Activated CD4-positive, alpha-beta T cell treated with anti-CD3 and anti-CD28 coated beads, Interleukin-2, Interleukin-4, amounts not matched to agents 100 ng/mL and 50 ng/mL, durations not matched to agents 16 hours and 8 hours (primary cell): ENCODE measurements around the gene GPR176.
"Not testable (repeated sequence)": the region's sequence is repeated elsewhere in the genome, so short reads cannot be mapped to it uniquely, and the experiment has no call there.

ENCODE experiments used
- DNase-seq: peaks from one replicate; pipeline ENCODE4 v3.0.0-alpha.2; 2020; ENCODE audit warnings: low spot score

GPR176 gene

DNA sequence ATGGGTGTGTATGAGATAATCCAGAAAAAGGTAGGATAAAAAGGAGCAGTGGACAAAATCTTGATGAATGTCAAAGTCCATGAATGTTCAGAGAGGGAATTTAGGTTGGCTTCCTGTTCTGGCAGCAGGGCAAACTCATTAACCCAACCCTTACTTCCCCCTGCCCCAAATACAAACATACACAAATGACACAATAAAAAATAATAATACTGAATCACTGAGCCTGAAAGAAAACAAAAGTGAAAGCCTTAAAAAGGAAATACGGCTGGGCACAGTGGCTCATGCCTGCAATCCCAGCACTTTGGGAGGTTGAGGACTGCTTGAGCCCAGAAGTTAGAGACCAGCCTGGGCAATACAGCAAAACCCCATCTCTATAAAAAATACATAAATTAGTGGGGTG is 62.9 kb downstream of the GPR176 start:
- DNase-seq, result no peak

DNA sequence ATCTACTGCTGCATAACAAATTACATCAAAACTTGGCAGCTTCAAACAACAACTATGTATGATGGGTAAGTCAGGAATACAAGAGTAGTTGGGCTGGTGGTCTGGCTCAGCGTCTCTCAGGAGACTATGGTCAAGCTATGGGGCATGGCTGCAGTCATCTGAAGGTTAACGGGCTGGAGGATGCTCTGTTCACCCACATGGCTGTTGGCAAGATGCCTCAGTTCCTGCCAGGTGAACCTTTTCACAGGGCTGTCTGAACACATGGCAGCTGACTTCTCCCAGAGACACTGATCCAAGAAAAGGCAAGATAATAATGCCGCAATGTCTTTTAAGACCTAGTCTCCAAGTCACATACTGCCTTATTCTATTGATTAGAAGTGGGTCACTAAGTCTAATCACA is 63.7 kb downstream of the GPR176 start:
- no peak for DNase-seq

- DNase-seq, result no peak
Observed at GRCh38 chr15:39855400-39855799, 64.7 kb downstream of the GPR176 start.

GRCh38 chr15:39854161-39854560 is 65.9 kb downstream of the GPR176 start:
- DNase-seq, result no peak

DNA sequence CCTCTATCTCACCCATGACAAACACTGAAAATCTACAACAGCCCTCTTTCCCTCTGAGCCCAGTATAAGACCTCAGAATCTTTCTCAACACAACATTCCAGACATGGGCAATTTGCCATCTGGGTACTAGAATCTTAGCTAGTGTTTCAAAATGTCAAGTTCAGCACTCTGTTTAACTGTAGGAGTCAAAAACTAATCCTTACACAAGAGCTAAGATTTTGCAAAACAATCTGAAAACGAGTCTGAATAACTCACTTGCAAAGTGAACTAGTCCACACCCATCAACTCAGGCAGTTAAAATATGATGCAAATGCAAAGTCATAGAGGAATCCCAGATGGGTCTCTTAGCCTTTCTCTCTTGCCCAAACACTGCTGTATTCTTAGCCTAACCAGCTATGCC is 67.8 kb downstream of the GPR176 start:
- no peak for DNase-seq

GRCh38 chr15:39851500-39852092 is 68.5 kb downstream of the GPR176 start:
- DNase-seq, result no peak

DNA sequence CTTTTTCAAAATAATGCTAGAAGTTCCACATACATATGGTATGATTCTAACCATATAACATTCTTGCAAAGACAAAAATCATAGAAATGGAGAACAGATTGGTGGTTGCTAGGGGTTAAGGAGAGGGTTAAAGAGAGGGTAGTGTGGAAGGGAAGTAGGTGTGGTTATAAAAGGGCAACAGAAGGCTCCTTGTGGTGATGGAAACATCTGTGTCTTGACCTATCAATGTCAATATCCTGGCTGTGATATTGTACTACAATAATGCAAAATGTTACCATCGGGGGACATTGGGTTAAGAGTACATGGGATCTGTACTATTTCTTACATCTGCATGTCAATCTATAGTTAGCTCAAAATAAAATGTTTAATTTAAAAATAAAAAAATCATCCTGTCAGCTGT is 69.6 kb downstream of the GPR176 start:
- no peak for DNase-seq

DNA sequence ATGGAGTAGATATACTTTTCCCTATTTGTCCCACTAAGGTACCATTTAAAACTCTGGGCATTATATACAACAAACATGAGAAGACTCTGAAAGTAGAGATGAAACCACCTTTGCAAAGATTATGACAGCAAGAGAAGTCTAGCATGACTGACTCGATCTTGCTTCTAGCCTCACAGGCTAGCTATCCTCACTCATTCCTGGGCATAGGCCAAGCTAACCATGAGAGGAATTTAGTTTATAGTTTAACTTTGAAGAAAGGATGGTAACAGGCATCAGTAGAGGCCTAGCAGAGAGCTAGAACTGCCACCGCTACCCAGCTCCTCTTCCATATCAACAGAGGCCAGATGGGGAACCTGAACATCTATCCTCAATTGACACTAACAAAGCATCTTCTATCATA is 74.0 kb downstream of the GPR176 start:
- no peak for DNase-seq

GRCh38 chr15:39845582-39845981 is 74.5 kb downstream of the GPR176 start:
- DNase-seq, result no peak

- no peak for DNase-seq
Observed at GRCh38 chr15:39843565-39843964, 76.5 kb downstream of the GPR176 start.

DNA sequence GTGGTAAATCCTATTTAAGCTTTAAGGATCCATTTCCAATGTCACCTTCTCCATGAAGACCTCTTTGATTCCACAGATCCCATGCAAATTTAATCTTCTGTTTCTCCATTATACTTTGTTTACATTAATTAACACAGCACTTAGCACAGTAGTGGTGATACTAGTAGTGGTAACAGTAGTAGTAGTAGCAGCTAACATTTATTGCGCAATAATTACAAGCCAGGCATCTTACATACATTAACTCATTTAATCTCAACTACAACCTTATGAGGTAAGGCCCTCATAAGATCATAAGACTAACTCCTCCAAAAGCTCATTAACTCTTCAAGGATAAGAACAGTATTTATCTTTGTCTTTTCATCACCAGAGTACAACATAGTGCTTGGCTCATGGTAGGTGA is 82.6 kb downstream of the GPR176 start:
- DNase-seq, result no peak

DNA sequence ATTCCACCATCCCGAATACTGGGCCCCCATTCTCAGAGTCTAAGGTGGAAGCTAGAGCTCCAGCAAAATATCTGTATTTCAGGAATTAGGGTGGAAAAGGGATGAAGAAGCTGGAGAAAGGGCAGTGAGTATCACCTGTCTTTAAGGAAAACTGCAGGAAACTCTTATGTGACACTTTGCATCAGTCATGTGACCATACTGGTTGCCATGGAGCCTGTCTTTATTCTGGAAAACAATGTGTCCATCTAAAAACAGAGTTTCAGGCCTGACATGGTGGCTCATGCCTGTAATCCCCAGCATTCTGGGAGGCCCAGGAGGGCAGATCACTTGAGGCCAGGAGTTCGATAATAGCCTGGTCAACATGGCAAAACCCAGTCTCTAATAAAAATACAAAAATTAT is 84.5 kb downstream of the GPR176 start:
- DNase-seq, result no peak

DNA sequence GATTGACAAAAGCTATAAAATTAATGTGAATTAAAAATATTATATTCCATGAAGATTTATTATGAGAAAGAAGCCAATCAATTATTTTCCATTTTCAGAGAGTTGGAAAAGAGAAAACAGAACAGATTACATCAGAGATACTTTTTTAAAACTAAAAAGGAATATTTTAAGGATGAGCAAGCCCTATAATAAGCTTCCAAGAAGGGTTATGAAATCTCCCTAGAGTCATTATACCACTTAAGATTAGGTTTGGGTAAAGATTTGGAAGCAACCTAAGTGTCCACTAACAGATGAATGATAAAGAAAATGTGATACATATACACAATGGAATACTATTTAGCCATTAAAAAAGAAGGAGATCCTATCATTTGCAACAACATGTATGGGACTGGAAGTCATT is 85.8 kb downstream of the GPR176 start:
- no peak for DNase-seq

DNA sequence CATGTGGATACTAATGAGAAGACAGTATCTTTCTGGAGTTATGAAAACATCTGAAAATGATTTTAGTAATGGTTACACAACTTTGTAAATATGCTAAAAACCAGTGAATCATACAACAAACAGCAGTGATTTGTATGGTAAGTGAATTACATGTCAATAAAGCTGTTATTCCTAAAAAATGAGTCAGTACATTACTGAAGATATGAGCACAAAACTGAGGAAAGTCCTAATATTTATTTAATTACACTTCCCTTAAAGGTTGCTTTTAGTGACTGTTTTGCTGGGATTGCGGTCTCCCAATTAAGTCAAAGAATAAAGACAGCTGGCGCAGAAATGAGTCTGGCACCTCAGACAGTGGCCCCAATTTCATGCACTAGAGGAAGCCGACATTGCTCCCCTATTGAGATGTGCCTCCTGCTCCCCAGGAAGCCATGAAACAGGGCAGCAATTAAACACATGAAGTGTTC is 86.5 kb downstream of the GPR176 start:
- DNase-seq, result no peak

- DNase-seq, result no peak
Observed at GRCh38 chr15:39830166-39830565, 89.9 kb downstream of the GPR176 start.

GRCh38 chr15:39828374-39828931 is 91.6 kb downstream of the GPR176 start:
- DNase-seq, result no peak

- DNase-seq, result no peak
Observed at GRCh38 chr15:39826975-39827374, 93.1 kb downstream of the GPR176 start.

DNA sequence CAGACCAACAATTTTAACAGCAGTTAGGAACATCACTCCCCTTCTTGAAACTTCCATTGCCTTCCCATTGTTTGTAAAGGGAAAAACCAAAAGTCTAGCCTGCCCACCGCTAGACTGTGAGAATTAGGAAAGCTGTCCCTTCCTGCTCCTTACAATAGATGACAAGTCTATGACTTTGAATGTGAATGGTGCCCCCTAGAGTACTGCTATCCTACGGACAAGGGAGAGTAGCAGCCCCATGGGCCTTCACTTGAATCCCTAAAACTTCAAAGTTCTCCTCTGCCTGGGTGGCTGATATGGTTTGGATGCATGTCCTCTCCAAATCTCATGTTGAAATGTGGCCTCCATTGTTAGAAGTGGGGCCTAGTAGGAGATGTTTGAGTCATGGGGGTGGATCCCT is 96.4 kb downstream of the GPR176 start:
- no peak for DNase-seq

DNA sequence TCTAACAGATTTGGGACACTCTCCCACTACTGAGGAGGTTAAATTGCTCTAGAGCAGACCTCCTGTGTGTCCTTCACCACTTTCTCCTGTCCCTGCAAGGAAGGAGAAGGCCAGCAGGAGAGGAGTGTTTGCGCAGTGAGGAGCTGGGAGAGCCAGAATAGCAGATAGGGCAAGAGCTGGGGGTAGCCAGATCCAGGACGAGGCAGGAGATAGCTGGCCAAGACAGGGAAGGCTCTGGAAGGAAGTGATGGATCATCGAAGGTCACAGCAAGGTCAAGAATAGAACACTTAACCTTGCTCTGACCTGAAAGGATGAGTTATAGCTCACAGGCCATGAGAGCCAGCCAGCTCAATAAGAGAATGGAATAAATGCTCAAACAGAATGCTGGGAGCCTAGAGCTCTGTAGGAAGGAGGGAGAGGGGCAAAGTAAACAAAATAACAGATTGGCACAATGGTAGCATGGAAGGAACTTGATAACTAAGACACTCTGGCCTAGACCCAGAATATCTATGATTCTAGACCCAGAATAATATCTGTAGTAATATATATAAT is 99.9 kb downstream of the GPR176 start:
- DNase-seq, result no peak

DNA sequence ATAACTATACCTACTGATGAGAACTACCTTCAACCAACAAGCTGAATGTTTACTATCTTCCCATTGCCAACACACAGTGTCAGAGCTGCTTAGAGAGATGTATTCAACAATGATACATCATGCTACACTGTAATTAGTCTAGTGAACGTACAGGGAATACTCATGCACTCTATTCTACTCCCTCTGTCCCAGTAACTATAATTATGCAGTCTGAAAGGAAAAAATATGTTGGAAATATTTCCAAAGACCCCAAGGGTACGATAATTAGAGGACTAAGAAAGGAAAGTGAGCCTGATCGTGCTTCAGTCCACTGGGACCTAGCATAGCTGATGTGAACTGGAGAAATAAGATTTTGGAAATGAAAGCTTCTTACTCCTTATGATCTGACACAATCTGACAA is 100.5 kb downstream of the GPR176 start:
- DNase-seq, result no peak

- DNase-seq, result no peak
Observed at GRCh38 chr15:39817892-39818291, 102.2 kb downstream of the GPR176 start.

- DNase-seq, result no peak
Observed at GRCh38 chr15:39814489-39814888, 105.6 kb downstream of the GPR176 start.

DNA sequence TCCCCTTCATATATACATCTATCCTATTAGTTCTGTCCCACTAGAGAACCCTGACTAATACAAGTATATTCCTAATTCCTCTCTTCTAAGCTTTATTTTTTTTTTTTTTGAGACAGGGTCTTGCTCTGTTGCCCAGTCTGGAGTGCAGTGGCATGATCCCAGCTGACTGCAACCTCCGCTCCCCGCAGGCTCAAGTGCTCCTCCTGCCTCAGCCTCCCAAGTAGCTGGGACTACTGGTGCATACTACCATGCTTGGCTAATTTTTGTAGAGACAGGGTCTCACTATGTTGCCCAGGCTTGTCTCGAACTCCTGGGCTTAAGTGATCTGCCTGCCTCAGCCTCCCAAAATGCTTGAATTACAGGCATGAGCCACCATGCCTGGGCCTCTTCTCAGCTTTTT is 107.4 kb downstream of the GPR176 start:
- DNase-seq, result not testable (repeated sequence)

GRCh38 chr15:39808909-39809308 is 111.2 kb downstream of the GPR176 start:
- DNase-seq, result no peak
